ENCODE results near the gene MEIS3.

Gene MEIS3

GRCh38 chr19:47363758-47364531 lies 55.4 kb downstream of the MEIS3 start:
- FAIRE-seq: no peak
- no peak for DNase-seq (ENCODE audit: low spot score)

- DNase-seq (ENCODE audit: low spot score) (no peak), FAIRE-seq (no peak)
These were observed 57.0 kb downstream of the MEIS3 start for GRCh38 chr19:47362321-47362720.

- DNase-seq (ENCODE audit: low spot score) (no peak), FAIRE-seq (no peak)
These were observed 60.4 kb downstream of the MEIS3 start for GRCh38 chr19:47358936-47359335.

- FAIRE-seq (no peak), DNase-seq (ENCODE audit: low spot score) (no peak)
These were observed 61.3 kb downstream of the MEIS3 start for GRCh38 chr19:47357788-47358680.

- no peak for DNase-seq (ENCODE audit: low spot score)
- FAIRE-seq: no peak
These were observed 62.4 kb downstream of the MEIS3 start for GRCh38 chr19:47356900-47357299.

- FAIRE-seq: no peak
- no peak for DNase-seq (ENCODE audit: low spot score)
These were observed 66.0 kb downstream of the MEIS3 start for GRCh38 chr19:47353307-47353712.
